Right lobe of liver (tissue), 6 donors: ENCODE results near the gene CLDN15. TPM values are rescaled to one million over a fixed set of nuclear protein-coding genes. Genes with fewer than 3 reads are reported as not detected.
"Not testable (repeated sequence)": the region's sequence is repeated elsewhere in the genome, so short reads cannot be mapped to it uniquely, and the experiment has no call there.

Experiments
- ATAC-seq, 4 donors: fragments of 200-7000 bp; cut with Tn5 transposase; one replicate each; pipeline ENCODE4 v1.9.1; 2020; ENCODE audit warnings: mild to moderate bottlenecking in 4 of 4, moderate library complexity in 4 of 4
- DNase-seq, 3 donors: peaks; one replicate each; pipeline ENCODE4 v3.0.0-alpha.2; 2020
- H3K27ac ChIP-seq, 3 donors: fragments of 200-600 bp; one replicate each; pipeline ENCODE4 v1.8.0; 2022
- H3K27me3 ChIP-seq, 2 donors: fragments of 200-600 bp; one replicate each; pipeline ENCODE4 v1.8.0; 2022
- H3K36me3 ChIP-seq, 4 donors: fragments of 200-600 bp; sonication (generic) in 1 of 4; one replicate each; pipeline versions ENCODE4 v1.5.1 to v1.8.0; 2017 to 2022; ENCODE audit warnings: control low read depth in 1 of 4
- H3K4me1 ChIP-seq, 4 donors: fragments of 200-600 bp; sonication (generic) in 1 of 4; one replicate each; pipeline versions ENCODE4 v1.5.1 to v1.8.0; 2017 to 2022; ENCODE audit warnings: control low read depth in 1 of 4
- H3K4me3 ChIP-seq, 3 donors: fragments of 200-600 bp; one replicate each; pipeline ENCODE4 v1.8.0; 2022
- H3K9me3 ChIP-seq, 4 donors: fragments of 200-600 bp; sonication (generic) in 1 of 4; one replicate each; pipeline versions ENCODE4 v1.5.1 to v1.8.0; 2017 to 2022; ENCODE audit warnings: control low read depth in 1 of 4
- POLR2A ChIP-seq: fragments of 450-650 bp; IDR thresholded peaks from one replicate; pipeline ENCODE4 v1.6.1; 2017; ENCODE audit warnings: antibody characterized with exemption, mild to moderate bottlenecking
- WGBS: methylation state at CpG from one replicate; pipeline ENCODE4 v1.1.6; 2018; ENCODE audit warnings: low coverage, low lambda C conversion rate; ENCODE audit not compliant: insufficient coverage; ENCODE audit errors: missing lambda C conversion rate; 5-methylcytosine and 5-hydroxymethylcytosine counted together
- intact Hi-C, 2 donors: fragments of 100-400 bp; cut with DNase I; formaldehyde crosslinking; loops; one replicate each; pipeline versions ENCODE4 v1.11.2 to v1.14.1; 2022
- total RNA-seq, 6 experiments: library from RNA; depleted of rRNA in 2 of 6; stranded (reverse); fragments of >200 nt in 2 of 6; fragmentation: NEBNext Ultra II Directional in 3 of 6; extraction: Animal tissue kit (Norgen Biotek cat#: 25700) in 3 of 6; gene quantifications; one replicate each; pipeline versions ENCODE4 v1.1.0 to v1.2.4, GENCODE V29; 2016 to 2023
- TF ChIP-seq, protein P1 (sequence below), 4 donors: fragments of 200-600 bp in 3 of 4; fragments of 450-650 bp in 1 of 4; IDR thresholded peaks; one replicate each; pipeline versions ENCODE4 v1.5.1 to v1.8.0; 2016 to 2022; ENCODE audit warnings: antibody characterized with exemption in 4 of 4, mild to moderate bottlenecking in 2 of 4
- donor health status: DM: no; HTN: yes; CAD: no.
- donor health status: DM: no; HTN: no; CAD: no.
- donor health status: DM: no; HTN: no; CAD: no.
- donor health status: DM: no; HTN: yes; CAD: no.
- donor health status: DM: no; HTN: yes; CAD: no.

The CLDN15 gene
- total RNA-seq, 6 experiments from 2014 or later: 5.9 to 10.8 (median 9.2) TPM

- Histone ChIP-seq H3K36me3 (peaks cover 0 to 11% (median 0%) of the 10 kb centered on the region in 4 donors), H3K27me3 (no peaks in the 10 kb centered on the region), H3K4me3 (no peak overlapping the region), H3K27ac (no peak overlapping the region), H3K4me1 (peaks cover 0 to 11% (median 0%) of the 10 kb centered on the region in 4 donors), H3K9me3 (no peaks in the 10 kb centered on the region)
- no peak for ATAC-seq
- TF ChIP-seq, protein P1, sequence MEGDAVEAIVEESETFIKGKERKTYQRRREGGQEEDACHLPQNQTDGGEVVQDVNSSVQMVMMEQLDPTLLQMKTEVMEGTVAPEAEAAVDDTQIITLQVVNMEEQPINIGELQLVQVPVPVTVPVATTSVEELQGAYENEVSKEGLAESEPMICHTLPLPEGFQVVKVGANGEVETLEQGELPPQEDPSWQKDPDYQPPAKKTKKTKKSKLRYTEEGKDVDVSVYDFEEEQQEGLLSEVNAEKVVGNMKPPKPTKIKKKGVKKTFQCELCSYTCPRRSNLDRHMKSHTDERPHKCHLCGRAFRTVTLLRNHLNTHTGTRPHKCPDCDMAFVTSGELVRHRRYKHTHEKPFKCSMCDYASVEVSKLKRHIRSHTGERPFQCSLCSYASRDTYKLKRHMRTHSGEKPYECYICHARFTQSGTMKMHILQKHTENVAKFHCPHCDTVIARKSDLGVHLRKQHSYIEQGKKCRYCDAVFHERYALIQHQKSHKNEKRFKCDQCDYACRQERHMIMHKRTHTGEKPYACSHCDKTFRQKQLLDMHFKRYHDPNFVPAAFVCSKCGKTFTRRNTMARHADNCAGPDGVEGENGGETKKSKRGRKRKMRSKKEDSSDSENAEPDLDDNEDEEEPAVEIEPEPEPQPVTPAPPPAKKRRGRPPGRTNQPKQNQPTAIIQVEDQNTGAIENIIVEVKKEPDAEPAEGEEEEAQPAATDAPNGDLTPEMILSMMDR (IDR thresholded peaks at IDR 0.05): no peak
- TF ChIP-seq POLR2A: no peak
- WGBS: 100% methylated on average over 1 of the region's 5 CpGs
- intact Hi-C loops: no loop called here
- no peak for DNase-seq
These were observed 35.0 kb downstream of the CLDN15 start for GRCh38 chr7:101202603-101202918.

DNA sequence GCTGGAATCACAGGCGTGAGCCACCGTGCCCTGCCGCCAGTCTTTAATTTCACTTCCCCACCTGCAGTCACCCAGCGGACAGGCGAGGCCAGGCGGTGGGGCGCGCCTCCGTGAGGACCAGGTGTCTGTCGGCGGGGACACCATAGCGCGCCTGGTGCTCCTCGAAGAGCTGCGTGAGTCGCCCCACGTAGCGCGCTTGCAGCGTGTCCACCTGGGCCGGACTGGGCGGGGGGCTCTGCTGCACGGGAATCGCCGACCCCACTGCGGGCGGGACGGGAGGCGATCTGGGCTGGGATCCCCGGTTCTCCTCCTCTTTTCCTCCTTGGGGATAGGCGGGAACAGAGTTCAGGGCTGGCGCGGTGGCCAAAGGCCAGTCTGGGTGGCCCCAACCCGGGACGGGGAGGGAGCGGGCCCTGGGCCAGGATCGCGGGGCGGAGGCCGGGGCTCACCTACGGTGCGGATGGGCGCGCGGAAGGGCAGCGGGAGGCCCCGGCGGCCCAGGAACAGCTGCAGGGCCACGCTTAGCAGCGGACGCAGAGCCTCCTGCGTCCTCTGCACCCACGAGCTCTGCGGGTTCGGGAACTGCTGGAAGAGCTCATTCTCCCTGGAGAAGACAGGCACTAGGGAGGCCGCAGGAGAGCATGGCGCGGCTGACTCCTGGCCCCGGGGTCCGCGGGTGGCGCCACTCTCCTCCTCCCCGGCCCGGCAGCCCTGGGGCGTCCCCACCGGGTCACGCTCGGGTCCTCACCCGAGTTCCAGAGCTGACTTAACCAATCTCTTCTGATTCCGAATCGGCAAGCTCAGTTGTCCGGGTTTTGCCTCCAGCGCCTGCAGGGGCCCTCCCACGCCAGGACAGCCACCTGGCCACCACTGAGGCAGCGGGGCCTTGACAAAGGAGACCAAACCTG lies 35.7 kb downstream of the CLDN15 start:
- peak; percentile 75 to 84 (median 77) for DNase-seq
- TF ChIP-seq, protein P1 (IDR thresholded peaks at IDR 0.05): no peak
- TF ChIP-seq POLR2A: no peak
- no peaks in the 10 kb centered on the region for H3K27me3 ChIP-seq

DNA sequence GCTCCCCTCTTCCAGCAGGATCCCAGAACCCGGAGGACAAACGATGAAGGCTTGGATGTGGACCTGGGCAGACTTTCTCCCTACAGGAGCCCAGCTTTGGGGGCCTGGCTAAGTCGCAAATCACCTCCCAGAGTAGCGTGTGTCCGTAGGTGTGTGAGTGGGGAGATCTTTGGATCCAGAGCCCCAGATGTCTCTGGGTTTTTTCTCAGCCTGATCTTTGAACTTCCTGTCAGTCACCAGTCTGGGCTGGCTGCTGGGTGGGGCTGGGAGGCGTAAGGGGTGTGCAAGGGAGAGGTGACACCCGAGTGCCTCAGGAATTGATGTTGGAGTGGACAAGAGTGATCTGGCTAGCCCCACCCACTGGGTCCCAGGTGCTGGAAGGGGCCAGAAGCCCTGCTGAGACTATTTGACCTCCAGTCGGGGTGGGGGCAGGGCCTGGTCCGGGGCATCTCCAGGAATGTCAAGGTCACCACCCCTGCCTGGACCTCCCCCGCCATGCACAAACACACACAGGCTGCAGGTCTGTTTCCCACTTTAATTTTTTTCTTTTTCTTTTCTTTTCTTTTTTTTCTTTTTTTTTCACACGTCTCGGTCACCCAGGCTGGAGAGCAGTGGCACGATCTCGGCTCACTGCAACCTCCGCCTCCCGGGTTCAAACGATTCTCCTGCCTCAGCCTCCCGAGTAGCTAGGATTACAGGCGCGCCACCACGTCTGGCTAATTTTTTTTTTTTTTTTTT lies 36.6 kb downstream of the CLDN15 start, which contains the start of gene MOGAT3:
TSS of gene MOGAT3 (minus strand) at position 175 of the 738 bp plus-strand sequence. CDS start 182 bp downstream, outside the sequence.
- peak; percentile 79 to 84 (median 82) for DNase-seq
- peak within 1 kb of the TSS; percentile 50 to 66 (median 60) for H3K27ac ChIP-seq
- 10% methylated on average over 18 of the region's 21 CpGs for WGBS
- H3K4me3 ChIP-seq: peak within 1 kb of the TSS; percentile 45 to 56 (median 47)
- H3K36me3 ChIP-seq: peaks cover 0 to 3% (median 0%) of the 10 kb centered on the region in 4 donors
- no peaks in the 10 kb centered on the region for H3K9me3 ChIP-seq
- no peaks in the 10 kb centered on the region for H3K27me3 ChIP-seq
- peak; percentile 78 to 87 (median 85) for ATAC-seq
- intact Hi-C loops: no loop called here
- peaks cover 0 to 11% (median 0%) of the 10 kb centered on the region in 4 donors for H3K4me1 ChIP-seq
- TF ChIP-seq POLR2A: peak; percentile 90
- TF ChIP-seq, protein P1 (IDR thresholded peaks at IDR 0.05): no peak

More for the DNA sequence above, 35.7 kb downstream of the CLDN15 start:
- Histone ChIP-seq H3K4me3 (peak overlapping the region; percentile 45 to 56 (median 47)), H3K4me1 (peaks cover 0 to 11% (median 0%) of the 10 kb centered on the region in 4 donors), H3K9me3 (no peaks in the 10 kb centered on the region), H3K36me3 (peaks cover 0 to 8% (median 0%) of the 10 kb centered on the region in 4 donors), H3K27ac (peak overlapping the region in 2 of 3 donors; percentile 1 to 66)
- intact Hi-C loops: no loop called here
- ATAC-seq: peak; percentile 72 to 82 (median 80)
- 6% methylated on average over 3 of the region's 75 CpGs for WGBS

- TF ChIP-seq POLR2A: no peak
- TF ChIP-seq, protein P1 (IDR thresholded peaks at IDR 0.05): no peak
- intact Hi-C loops: no loop called here
- H3K27ac ChIP-seq: peak overlapping the region; percentile 50 to 66 (median 60)
- no peaks in the 10 kb centered on the region for H3K36me3 ChIP-seq
- H3K4me3 ChIP-seq: peak overlapping the region; percentile 45 to 56 (median 47)
- H3K27me3 ChIP-seq: no peaks in the 10 kb centered on the region
- peaks cover 0 to 11% (median 0%) of the 10 kb centered on the region in 4 donors for H3K4me1 ChIP-seq
- H3K9me3 ChIP-seq: no peaks in the 10 kb centered on the region
- ATAC-seq (peak; percentile 52 to 69 (median 66)), DNase-seq (no peak)
- WGBS: 20% methylated on average over 1 of the region's 2 CpGs
These were observed 37.1 kb downstream of the CLDN15 start for GRCh38 chr7:101200504-101200861.

GRCh38 chr7:101199522-101199921 lies 38.1 kb downstream of the CLDN15 start:
- H3K4me3 ChIP-seq, H3K27me3 ChIP-seq, ATAC-seq, H3K36me3 ChIP-seq, H3K9me3 ChIP-seq, H3K27ac ChIP-seq, DNase-seq: not testable (repeated sequence)
- no CpG with 5 or more reads among the region's 10 CpGs for WGBS
- intact Hi-C loops: loop anchor here (10.0 kb wide), 1 partner anchor 55 kb away; no protein-coding TSS in a partner anchor
- peaks cover 0 to 11% (median 0%) of the 10 kb centered on the region in 4 donors for H3K4me1 ChIP-seq
